GM19395 (cell line): ENCODE results near the gene BORCS6.
"Not testable (repeated sequence)": the region's sequence is repeated elsewhere in the genome, so short reads cannot be mapped to it uniquely, and the experiment has no call there.

Experiments used
- ATAC-seq: cut with Tn5 transposase; IDR thresholded peaks from one replicate; pipeline ENCODE4 v1.9.1; 2021; ENCODE audit warnings: mild to moderate bottlenecking, moderate library complexity; ENCODE audit not compliant: unreplicated experiment

BORCS6 gene

GRCh38 chr17:8189711-8190477 lies at the start of gene BORCS6:
TSS of gene BORCS6 (minus strand) at chr17:8190180. CDS start at chr17:8190140, 40 bp downstream.
- ATAC-seq: peak; percentile 51

DNA sequence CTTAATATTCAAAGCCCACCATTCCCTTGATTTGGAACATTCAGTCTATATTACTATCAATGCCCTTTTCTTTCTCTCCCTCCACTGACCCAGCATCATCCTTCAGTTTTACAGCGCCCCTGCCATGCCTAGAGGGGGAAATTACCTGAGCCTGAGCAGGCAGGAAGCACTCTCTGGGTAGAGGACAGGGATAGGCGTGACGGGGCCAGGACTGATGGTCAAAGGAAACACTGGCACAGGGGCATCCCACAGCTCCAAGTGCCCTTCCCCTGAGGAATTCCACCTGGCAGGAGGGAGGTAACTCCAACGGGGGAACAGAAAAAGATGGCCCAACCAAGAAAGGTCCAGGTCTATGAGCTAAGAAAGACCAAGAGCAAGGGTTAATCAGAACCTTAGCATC lies 47.9 kb upstream of the BORCS6 start:
- ATAC-seq: no peak

- ATAC-seq: no peak
Measured at GRCh38 chr17:8237175-8237574, 47.2 kb upstream of the BORCS6 start.

DNA sequence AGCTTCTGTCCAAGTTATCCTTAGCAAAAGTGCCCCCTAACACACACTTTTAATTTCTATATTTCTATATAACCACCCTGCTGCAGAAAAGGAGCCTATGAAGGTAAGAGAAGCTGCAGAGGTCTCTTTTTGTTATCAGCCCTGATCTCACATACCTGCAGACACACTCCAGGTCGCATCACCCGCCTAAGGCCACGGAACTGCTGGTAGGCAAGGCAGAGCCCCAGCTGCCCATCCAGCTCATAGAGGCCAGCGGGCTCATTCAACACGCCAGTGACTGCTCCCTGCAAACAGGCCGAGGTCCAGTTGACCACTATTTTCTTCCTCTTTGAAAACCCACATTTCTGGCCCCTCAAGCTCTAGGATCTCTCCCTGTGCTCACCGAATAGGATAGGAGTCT lies 45.7 kb upstream of the BORCS6 start:
- no peak for ATAC-seq

GRCh38 chr17:8234361-8235270 lies 44.6 kb upstream of the BORCS6 start:
- no peak for ATAC-seq

DNA sequence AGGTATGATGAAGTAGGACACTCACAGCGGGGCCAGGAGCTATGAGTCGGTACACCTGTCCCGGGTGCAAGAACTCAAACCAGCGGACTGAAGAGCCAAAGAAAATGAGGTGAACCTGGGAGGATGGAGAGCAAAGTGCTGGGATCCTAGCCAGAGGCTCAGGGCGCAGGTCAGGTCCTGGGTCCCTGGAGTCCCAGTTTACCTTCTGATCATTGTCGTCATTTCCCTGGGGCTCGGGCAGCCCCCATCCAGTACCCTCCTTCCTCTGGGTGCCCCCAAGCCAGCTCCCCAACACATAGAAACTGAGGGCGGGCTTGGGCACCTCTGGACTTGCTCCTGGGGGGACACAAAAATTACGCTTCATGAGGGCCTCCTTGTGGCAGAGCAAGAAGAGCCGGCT lies 41.7 kb upstream of the BORCS6 start:
- ATAC-seq: no peak

DNA sequence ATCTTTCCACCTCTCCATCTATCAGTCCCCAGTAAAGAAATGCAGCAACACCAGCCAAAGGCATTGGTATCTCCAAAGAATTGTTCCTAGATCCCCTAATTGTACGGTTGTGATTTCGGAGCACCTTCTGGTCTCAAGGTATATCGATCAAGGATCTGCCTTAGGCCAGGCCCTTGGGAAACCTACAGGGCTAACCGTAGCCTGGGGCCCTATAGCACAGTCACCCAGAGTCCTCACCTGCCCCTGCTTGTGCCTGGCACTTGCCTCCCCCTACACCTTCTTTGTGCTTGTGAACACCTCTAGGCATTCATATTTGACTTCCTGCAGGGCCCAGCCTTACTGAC lies 37.2 kb upstream of the BORCS6 start:
- ATAC-seq: no peak

DNA sequence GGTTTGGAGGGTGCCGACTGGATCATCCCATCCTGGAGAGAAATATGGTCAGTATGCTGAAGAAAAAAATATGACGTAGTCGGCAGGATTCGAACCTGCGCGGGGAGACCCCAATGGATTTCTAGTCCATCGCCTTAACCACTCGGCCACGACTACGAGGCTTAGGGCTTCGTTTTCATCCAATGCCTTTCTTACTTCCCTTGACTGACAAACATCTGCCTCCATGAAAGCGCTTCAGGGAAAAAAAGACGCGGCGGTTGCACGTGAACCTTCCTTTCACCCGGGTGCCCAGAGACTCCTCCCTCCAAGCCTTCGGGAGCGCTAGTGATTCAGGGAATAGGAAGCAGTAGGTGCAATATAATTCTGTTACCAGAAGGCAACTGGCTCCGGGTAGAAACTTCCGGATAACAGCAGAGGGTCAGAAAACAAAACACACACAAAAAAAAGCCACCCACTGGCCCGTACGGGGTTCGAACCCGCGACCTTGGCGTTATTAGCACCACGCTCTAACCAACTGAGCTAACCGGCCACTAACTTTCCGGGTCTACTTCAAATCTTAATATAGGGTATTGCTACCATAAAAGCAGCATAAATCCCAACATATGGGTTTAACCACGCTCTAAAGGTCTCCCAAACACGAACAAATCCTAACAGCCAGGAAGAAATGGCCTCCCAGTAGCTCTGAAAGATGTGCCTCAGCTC lies 36.7 kb upstream of the BORCS6 start:
- no peak for ATAC-seq

GRCh38 chr17:8225813-8226535 lies 36.0 kb upstream of the BORCS6 start:
- no peak for ATAC-seq

GRCh38 chr17:8224891-8225812 lies 35.2 kb upstream of the BORCS6 start:
- no peak for ATAC-seq

GRCh38 chr17:8223356-8224126 lies 33.6 kb upstream of the BORCS6 start:
- ATAC-seq: peak; percentile 4

- peak; percentile 31 for ATAC-seq
Measured at GRCh38 chr17:8222630-8223355, 32.8 kb upstream of the BORCS6 start.

DNA sequence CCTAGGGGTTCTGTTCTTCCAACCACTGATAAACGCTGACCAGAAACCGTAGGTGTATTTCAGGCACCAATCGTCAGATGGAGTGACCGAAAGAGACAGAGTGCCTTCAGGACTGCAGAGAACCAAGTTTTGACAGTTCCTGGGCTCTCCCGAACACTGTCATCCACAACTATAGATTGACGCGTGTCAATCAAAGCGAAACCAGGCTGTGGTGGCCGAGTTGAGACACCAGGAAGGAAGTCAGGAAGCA lies 32.3 kb upstream of the BORCS6 start:
- peak; percentile 33 for ATAC-seq

GRCh38 chr17:8221663-8222379 lies 31.8 kb upstream of the BORCS6 start:
- peak; percentile 50 for ATAC-seq

- ATAC-seq: no peak
Measured at GRCh38 chr17:8220783-8221662, 31.0 kb upstream of the BORCS6 start.

- ATAC-seq: not testable (repeated sequence)
Measured at GRCh38 chr17:8214000-8214399, 24.0 kb upstream of the BORCS6 start.
